ENCODE data around the gene USP3. TPM values are rescaled to one million over a fixed set of nuclear protein-coding genes. Genes with fewer than 3 reads are reported as not detected.

USP3 gene
- total and polyA plus RNA-seq, 2 of the 13 experiments (the other 11 are each of a cell fraction or from before 2014, with no cell fraction given): 14.3 to 61.2 TPM

GRCh38 chr15:63599401-63600000 is 95.1 kb downstream of the USP3 start (continued):
- TF ChIP-seq ATF6 (CRISPR knock-in tag; conservative IDR thresholded peaks at IDR 0.05): no peak
- no peak for TF ChIP-seq ZNF558 (CRISPR knock-in tag; IDR thresholded peaks at IDR 0.05; ENCODE audit: borderline replicate concordance)
- TF ChIP-seq RARA (CRISPR knock-in tag; IDR thresholded peaks at IDR 0.05): no peak
- no peak for TF ChIP-seq MAX (IDR thresholded peaks at IDR 0.05)
- no peak for TF ChIP-seq ZNF629 (CRISPR knock-in tag; conservative IDR thresholded peaks at IDR 0.05)
- no peak for TF ChIP-seq ZNF333 (CRISPR knock-in tag; IDR thresholded peaks at IDR 0.05; ENCODE audit: borderline replicate concordance)
- TF ChIP-seq, protein P1, sequence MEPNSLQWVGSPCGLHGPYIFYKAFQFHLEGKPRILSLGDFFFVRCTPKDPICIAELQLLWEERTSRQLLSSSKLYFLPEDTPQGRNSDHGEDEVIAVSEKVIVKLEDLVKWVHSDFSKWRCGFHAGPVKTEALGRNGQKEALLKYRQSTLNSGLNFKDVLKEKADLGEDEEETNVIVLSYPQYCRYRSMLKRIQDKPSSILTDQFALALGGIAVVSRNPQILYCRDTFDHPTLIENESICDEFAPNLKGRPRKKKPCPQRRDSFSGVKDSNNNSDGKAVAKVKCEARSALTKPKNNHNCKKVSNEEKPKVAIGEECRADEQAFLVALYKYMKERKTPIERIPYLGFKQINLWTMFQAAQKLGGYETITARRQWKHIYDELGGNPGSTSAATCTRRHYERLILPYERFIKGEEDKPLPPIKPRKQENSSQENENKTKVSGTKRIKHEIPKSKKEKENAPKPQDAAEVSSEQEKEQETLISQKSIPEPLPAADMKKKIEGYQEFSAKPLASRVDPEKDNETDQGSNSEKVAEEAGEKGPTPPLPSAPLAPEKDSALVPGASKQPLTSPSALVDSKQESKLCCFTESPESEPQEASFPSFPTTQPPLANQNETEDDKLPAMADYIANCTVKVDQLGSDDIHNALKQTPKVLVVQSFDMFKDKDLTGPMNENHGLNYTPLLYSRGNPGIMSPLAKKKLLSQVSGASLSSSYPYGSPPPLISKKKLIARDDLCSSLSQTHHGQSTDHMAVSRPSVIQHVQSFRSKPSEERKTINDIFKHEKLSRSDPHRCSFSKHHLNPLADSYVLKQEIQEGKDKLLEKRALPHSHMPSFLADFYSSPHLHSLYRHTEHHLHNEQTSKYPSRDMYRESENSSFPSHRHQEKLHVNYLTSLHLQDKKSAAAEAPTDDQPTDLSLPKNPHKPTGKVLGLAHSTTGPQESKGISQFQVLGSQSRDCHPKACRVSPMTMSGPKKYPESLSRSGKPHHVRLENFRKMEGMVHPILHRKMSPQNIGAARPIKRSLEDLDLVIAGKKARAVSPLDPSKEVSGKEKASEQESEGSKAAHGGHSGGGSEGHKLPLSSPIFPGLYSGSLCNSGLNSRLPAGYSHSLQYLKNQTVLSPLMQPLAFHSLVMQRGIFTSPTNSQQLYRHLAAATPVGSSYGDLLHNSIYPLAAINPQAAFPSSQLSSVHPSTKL (CRISPR knock-in tag; IDR thresholded peaks at IDR 0.05): no peak; the same call in 1 of the 2 replicates
- TF ChIP-seq ZBTB33 (CRISPR knock-in tag; IDR thresholded peaks at IDR 0.05): no peak
- no peak for TF ChIP-seq HNRNPK (IDR thresholded peaks at IDR 0.05; ENCODE audit: low read depth, low read length, poor library complexity, severe bottlenecking)
- no peak for TF ChIP-seq SOX13 (IDR thresholded peaks at IDR 0.05)
- no peak; a peak in 1 of 4 replicates for TF ChIP-seq SOX13 (CRISPR knock-in tag; conservative IDR thresholded peaks at IDR 0.05 in 1 of 2, IDR thresholded peaks at IDR 0.05 in 1 of 2)
- TF ChIP-seq, protein P2, sequence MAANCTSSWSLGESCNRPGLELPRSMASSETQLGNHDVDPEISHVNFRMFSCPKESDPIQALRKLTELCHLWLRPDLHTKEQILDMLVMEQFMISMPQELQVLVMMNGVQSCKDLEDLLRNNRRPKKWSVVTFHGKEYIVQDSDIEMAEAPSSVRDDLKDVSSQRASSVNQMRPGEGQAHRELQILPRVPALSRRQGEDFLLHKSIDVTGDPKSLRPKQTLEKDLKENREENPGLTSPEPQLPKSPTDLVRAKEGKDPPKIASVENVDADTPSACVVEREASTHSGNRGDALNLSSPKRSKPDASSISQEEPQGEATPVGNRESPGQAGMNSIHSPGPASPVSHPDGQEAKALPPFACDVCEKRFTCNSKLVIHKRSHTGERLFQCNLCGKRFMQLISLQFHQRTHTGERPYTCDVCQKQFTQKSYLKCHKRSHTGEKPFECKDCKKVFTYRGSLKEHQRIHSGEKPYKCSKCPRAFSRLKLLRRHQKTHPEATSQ (CRISPR knock-in tag; IDR thresholded peaks at IDR 0.05; ENCODE audit: borderline replicate concordance): 0 out of 2 replicates have a peak, but pooled peaks have one; percentile 4
- peak; percentile 36; the same call in 1 of the 2 replicates for TF ChIP-seq ZNF12 (CRISPR knock-in tag; IDR thresholded peaks at IDR 0.05)
- TF ChIP-seq, protein P3, sequence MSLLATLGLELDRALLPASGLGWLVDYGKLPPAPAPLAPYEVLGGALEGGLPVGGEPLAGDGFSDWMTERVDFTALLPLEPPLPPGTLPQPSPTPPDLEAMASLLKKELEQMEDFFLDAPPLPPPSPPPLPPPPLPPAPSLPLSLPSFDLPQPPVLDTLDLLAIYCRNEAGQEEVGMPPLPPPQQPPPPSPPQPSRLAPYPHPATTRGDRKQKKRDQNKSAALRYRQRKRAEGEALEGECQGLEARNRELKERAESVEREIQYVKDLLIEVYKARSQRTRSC (CRISPR knock-in tag; IDR thresholded peaks at IDR 0.05; ENCODE audit: low read depth): 0 out of 2 replicates have a peak, but pooled peaks have one; percentile 70

Data from HepG2 (cell line).